Esophagus squamous epithelium (tissue), 5 donors: ENCODE results near the gene PLA2G3. TPM values are rescaled to one million over a fixed set of nuclear protein-coding genes. Genes with fewer than 3 reads are reported as not detected.
A peak's percentile ranks its signal among the peaks of the same experiment; 100 is the strongest.

Experiments used
- DNase-seq: peaks from one replicate; lab custom pipeline; 2025; lab: John Stamatoyannopoulos, UW
- H3K27ac ChIP-seq, 4 donors: fragments of 200-600 bp; sonication (generic); one replicate each; pipeline ENCODE4 v1.5.1; 2016 to 2019; ENCODE audit warnings: mild to moderate bottlenecking in 1 of 4
- H3K27me3 ChIP-seq, 4 donors: fragments of 200-600 bp; sonication (generic); 1 replicate in 3 of 4; 2 replicates in 1 of 4; pipeline versions ENCODE4 v1.5.1 to v1.6.0; 2017 to 2021; ENCODE audit warnings: antibody characterized with exemption in 1 of 4
- H3K36me3 ChIP-seq, 3 donors: fragments of 200-600 bp; sonication (generic); one replicate each; pipeline ENCODE4 v1.5.1; 2016 to 2019
- H3K4me1 ChIP-seq, 3 donors: fragments of 200-600 bp; sonication (generic); one replicate each; pipeline ENCODE4 v1.5.1; 2017 to 2019
- H3K4me3 ChIP-seq, 4 donors: fragments of 200-600 bp; sonication (generic); 1 replicate in 3 of 4; 2 replicates in 1 of 4; pipeline ENCODE4 v1.5.1; 2016 to 2019; ENCODE audit warnings: mild to moderate bottlenecking in 2 of 4, moderate library complexity in 1 of 4
- H3K9me3 ChIP-seq, 3 donors: fragments of 200-600 bp; sonication (generic); one replicate each; pipeline ENCODE4 v1.5.1; 2016 to 2019
- CTCF ChIP-seq, 6 experiments: fragments of 450-650 bp in 4 of 6; fragments of 200-600 bp in 2 of 6; sonication (generic) in 2 of 6; IDR thresholded peaks; one replicate each; pipeline ENCODE4 v1.5.1; 2016 to 2019; ENCODE audit warnings: antibody characterized with exemption in 6 of 6, mild to moderate bottlenecking in 4 of 6, moderate library complexity in 4 of 6
- POLR2A ChIP-seq, 4 donors: fragments of 450-650 bp; IDR thresholded peaks; one replicate each; pipeline ENCODE4 v1.6.1; 2017; ENCODE audit warnings: antibody characterized with exemption in 4 of 4, mild to moderate bottlenecking in 4 of 4, moderate library complexity in 3 of 4
- WGBS, 2 donors: methylation state at CpG; one replicate each; pipeline ENCODE4 v1.1.5; 2018; 5-methylcytosine and 5-hydroxymethylcytosine counted together
- intact Hi-C: fragments of 100-400 bp; cut with DNase I; formaldehyde crosslinking; loops from one replicate; pipeline ENCODE4 v1.15.0; 2022
- total RNA-seq, 4 donors: library from RNA; depleted of rRNA; stranded (reverse); fragments of >200 nt; gene quantifications; one replicate each; pipeline ENCODE4 v1.1.0, GENCODE V29; 2016
- donor health status: DM: yes; HTN: yes; CAD: no.

PLA2G3 gene
- total RNA-seq, 4 donors from 2014 or later, result 5.0 to 27.0 (median 7.8) TPM

- H3K27me3 ChIP-seq, result no peaks in the 10 kb centered on the region
- no peaks in the 10 kb centered on the region for H3K9me3 ChIP-seq
- H3K27ac ChIP-seq, result peak overlapping the region; percentile 61 to 98 (median 95)
- peaks cover 0 to 67% (median 18%) of the 10 kb centered on the region in 3 donors for H3K4me1 ChIP-seq
- 78% methylated on average over 5 of the region's 9 CpGs; no CpG with 5 or more reads in 1 of the 2 donors for WGBS, 2 donors
- H3K4me3 ChIP-seq, result peak overlapping the region in 3 of 4 donors; percentile 18 to 54 (median 27)
- intact Hi-C loops, result loop anchor here (10.0 kb wide), 1 partner anchor 325 kb away; no protein-coding TSS in a partner anchor
- DNase-seq, result no peak
- TF ChIP-seq POLR2A (IDR thresholded peaks at IDR 0.05) (no peak), CTCF (IDR thresholded peaks at IDR 0.05) (peak; percentile 61 to 86 (median 78))
- peaks cover 18 to 76% (median 45%) of the 10 kb centered on the region in 3 donors for H3K36me3 ChIP-seq
Observed at GRCh38 chr22:31089160-31090100, 50.9 kb downstream of the PLA2G3 start.

- intact Hi-C loops, result loop anchor here (10.0 kb wide), 1 partner anchor 324 kb away; no protein-coding TSS in a partner anchor
- peak overlapping the region; percentile 29 to 98 (median 95) for H3K27ac ChIP-seq
- TF ChIP-seq POLR2A (IDR thresholded peaks at IDR 0.05) (no peak), CTCF (IDR thresholded peaks at IDR 0.05) (no peak)
- H3K27me3 ChIP-seq, result no peaks in the 10 kb centered on the region
- peak overlapping the region in 2 of 4 donors; percentile 4 to 54 for H3K4me3 ChIP-seq
- no peak for DNase-seq
- 89 to 94% methylated on average over 14 of the region's 26 CpGs for WGBS, 2 donors
- H3K4me1 ChIP-seq, result peaks cover 9 to 72% (median 25%) of the 10 kb centered on the region in 3 donors
- peaks cover 14 to 66% (median 40%) of the 10 kb centered on the region in 3 donors for H3K36me3 ChIP-seq
- no peaks in the 10 kb centered on the region for H3K9me3 ChIP-seq
Observed at GRCh38 chr22:31088233-31088986, 51.9 kb downstream of the PLA2G3 start.

GRCh38 chr22:31087744-31088215 is 52.5 kb downstream of the PLA2G3 start:
- intact Hi-C loops, result loop anchor here (10.0 kb wide), 1 partner anchor 323 kb away; no protein-coding TSS in a partner anchor
- H3K36me3 ChIP-seq, result peaks cover 12 to 59% (median 40%) of the 10 kb centered on the region in 3 donors
- peak overlapping the region; percentile 11 to 98 (median 95) for H3K27ac ChIP-seq
- H3K9me3 ChIP-seq, result no peaks in the 10 kb centered on the region
- no peaks in the 10 kb centered on the region for H3K27me3 ChIP-seq
- DNase-seq, result no peak
- peak overlapping the region in 1 of 4 donors; percentile 32 for H3K4me3 ChIP-seq
- TF ChIP-seq POLR2A (IDR thresholded peaks at IDR 0.05) (no peak), CTCF (IDR thresholded peaks at IDR 0.05) (no peak)
- H3K4me1 ChIP-seq, result peaks cover 15 to 75% (median 31%) of the 10 kb centered on the region in 3 donors
- WGBS, 2 donors, result 63 to 93% methylated on average over 6 to 15 of the region's 21 CpGs

- no peaks in the 10 kb centered on the region for H3K9me3 ChIP-seq
- H3K4me3 ChIP-seq, result no peak overlapping the region
- peaks cover 12 to 50% (median 31%) of the 10 kb centered on the region in 3 donors for H3K36me3 ChIP-seq
- no peaks in the 10 kb centered on the region for H3K27me3 ChIP-seq
- intact Hi-C loops, result loop anchor here (10.0 kb wide), 1 partner anchor 322 kb away; no protein-coding TSS in a partner anchor
- TF ChIP-seq CTCF (IDR thresholded peaks at IDR 0.05) (no peak), POLR2A (IDR thresholded peaks at IDR 0.05) (no peak)
- H3K27ac ChIP-seq, result peak overlapping the region; percentile 11 to 98 (median 95)
- no peak for DNase-seq
- peaks cover 25 to 80% (median 41%) of the 10 kb centered on the region in 3 donors for H3K4me1 ChIP-seq
- 52 to 67% methylated on average over 2 to 4 of the region's 8 CpGs for WGBS, 2 donors
Observed at GRCh38 chr22:31086703-31087330, 53.5 kb downstream of the PLA2G3 start.
